GM18868 (cell line): ENCODE data around the gene PRTN3.
A peak's percentile ranks its signal among the peaks of the same experiment; 100 is the strongest.
"Not testable (repeated sequence)": the region's sequence is repeated elsewhere in the genome, so short reads cannot be mapped to it uniquely, and the experiment has no call there.

Source experiments
- ATAC-seq: cut with Tn5 transposase; IDR thresholded peaks from one replicate; pipeline ENCODE4 v1.9.1; 2021; ENCODE audit warnings: mild to moderate bottlenecking, moderate library complexity; ENCODE audit not compliant: unreplicated experiment

PRTN3 gene

DNA sequence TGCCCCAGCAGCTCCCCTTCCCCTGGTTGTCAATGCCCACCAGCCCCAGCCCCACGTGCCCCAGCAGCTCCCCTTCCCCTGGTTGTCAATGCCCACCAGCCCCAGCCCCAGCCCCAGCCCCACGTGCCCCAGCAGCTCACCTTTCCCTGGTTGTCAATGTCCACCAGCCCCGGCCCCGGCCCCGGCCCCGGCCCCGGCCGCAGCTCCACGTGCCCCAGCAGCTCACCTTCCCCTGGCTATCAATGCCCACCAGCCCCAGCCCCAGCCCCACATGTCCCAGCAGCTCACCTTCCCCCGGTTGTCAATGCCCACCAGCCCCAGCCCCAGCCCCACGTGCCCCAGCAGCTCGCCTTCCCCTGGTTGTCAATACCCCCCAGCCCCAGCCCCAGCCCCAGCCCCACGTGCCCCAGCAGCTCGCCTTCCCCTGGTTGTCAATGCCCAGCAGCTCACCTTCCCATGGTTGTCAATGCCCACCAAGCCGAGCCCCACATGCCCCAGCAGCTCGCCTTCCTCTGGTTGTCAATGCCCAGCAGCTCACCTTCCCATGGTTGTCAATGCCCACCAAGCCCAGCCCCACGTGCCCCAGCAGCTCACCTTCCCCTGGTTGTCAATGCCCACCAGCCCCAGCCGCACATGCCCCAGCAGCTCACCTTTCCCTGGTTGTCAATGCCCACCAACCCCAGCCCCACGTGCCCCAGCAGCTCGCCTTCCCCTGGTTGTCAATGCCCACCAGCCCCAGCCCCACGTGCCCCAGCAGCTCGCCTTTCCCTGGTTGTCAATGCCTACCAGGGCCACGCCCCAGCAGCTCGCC, 38.2 kb downstream of the PRTN3 start:
- ATAC-seq, result not testable (repeated sequence)

DNA sequence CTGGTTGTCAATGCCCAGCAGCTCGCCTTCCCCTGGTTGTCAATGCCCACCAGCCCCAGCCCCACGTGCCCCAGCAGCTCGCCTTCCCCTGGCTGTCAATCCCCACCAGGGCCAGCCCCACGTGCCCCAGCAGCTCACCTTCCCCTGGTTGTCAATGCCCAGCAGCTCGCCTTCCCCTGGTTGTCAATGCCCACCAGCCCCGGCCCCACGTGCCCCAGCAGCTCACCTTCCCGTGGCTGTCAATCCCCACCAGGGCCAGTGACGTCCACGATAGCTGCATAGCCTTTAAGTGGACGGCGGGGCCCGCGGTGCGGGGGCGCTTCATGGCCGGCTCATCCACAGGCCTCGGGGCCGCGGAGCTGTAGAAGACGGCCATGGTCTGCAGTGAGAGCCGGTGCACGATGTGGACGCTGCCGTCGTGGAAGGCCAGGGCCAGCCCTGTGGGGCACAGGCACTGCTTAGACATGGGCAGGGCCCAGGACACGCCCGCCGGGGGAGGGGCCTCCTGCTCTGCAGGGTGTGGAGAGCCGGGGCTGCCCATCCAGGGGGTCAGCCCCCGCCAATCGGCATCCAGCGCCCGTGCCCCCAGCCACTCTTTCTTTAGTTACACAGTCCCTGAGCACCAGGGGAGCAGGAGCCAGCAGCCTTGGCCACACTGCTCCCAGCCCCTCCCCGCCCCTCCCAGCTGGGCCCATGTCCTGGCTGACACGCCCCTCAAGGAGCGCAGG, 39.1 kb downstream of the PRTN3 start:
- ATAC-seq, result no peak

DNA sequence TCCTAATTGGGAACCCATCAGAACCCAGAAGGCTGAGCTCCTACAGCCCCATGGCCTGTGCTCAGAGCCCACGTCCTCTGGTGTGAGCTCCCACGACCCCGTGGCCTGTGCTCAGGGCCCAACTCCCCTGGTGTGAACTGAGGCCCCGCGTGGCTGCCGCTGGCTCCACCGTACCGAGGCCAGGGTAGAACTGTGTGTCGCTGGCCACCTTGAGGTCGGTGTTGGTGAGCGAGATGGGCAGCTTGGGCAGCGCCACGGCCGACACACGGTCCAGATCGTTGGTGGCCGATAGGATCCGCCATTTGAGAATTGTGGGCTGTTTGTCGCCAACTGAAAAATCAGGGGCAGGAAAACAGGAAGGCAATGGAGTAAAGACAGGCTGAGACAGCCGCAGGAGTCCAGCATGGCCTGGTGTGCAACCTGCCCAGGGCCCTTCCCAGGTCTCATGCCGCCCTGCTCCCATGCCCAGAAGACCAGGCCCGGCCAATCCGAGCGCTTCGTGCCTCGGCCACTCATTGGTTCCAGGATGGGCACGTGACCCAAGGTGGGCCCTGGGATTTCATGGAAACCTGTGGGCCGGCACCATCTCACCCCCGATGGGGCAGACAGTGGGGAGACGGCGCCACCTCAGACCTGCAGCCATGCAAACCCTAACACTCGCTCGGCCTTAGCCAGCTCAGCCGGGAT, 40.7 kb downstream of the PRTN3 start:
- no peak for ATAC-seq

DNA sequence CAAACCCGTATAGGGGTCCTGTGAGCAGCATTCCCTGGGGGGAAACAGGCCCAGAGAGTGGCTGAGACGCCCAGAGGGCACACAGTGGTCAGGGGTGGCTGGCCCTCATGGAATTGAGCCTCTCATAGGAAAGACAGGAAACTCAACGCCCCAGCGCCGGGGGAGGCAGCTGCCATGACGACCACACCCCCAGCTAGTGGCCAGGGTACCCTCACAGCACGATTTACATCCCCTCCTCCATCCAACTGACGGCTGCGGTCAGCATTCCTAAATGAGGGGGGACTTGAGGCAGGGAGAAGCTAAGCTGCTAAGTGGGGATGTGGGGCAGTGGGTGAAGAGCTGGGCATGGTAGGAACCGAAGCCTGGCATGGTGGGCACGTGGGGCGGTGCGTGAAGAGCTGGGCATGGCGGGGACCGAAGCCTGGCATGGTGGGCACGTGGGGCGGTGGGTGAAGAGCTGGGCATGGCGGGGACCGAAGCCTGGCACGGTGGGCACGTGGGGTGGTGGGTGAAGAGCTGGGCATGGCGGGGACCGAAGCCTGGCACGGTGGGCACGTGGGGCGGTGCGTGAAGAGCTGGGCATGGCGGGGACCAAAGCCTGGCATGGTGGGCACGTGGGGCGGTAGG, 42.2 kb downstream of the PRTN3 start:
- no peak for ATAC-seq

DNA sequence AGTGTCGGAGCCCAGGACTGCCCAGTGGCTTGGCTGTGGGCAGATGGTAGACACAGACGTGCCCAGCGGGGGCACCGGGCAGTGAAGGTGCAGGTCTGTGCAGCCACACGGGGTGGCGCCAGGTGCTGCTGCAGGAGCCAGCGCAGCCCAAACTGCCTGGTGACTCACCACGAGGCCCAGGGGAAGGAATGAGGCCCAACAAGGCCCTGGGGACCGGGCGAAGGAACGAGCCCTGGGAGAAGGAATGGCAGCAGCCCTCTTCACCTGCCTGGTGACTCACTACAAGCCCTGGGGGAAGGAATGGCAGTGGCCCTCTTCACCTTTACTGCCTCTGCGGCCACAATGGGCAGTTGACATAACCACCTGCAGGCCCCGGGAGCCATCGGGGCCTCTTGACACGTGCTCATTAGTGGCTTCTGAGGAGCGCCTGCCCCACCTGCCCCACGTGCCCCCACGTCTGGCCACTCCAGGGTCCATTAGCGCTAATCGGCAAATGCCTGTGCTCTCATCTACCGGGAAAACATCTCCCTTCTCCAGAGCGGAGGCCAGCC, 42.9 kb downstream of the PRTN3 start:
- ATAC-seq, result no peak

DNA sequence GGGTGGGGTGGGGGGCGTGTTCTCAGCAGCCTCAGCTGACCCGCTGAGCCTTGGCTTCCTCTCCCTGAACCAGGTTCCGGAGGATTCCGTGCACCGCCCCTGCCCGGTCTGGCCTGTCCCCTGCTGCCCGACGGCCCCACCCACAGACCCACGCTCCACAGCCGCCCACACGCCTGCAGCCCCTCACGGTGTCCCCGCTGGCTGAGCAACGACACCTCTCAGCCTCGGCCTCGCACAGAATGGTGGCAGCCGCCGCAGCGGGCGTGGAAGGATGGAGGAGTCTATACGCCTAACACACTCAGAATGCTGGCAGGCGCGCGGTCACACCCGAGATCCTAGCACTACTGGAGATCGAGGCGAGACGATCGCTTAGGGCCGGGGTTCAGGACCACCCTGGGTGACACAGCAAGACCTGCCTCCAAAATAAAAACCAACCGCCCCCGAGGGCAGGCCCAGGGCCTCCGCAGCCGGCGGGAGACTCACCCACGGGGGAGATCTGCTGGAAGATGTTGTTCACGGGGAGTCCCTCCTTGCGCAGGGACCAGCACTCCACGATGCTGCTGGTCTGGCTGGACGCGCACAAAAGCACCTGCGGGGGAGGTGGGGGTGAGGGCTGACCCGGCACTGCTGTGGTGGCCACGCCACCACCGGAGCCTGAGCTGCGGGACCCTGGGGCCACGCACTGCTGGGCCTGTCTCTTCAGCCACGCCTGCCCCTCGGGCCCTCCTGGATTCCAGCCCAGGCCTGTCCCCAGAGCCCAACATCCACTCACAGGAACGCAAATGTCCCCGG, 43.8 kb downstream of the PRTN3 start:
- no peak for ATAC-seq

DNA sequence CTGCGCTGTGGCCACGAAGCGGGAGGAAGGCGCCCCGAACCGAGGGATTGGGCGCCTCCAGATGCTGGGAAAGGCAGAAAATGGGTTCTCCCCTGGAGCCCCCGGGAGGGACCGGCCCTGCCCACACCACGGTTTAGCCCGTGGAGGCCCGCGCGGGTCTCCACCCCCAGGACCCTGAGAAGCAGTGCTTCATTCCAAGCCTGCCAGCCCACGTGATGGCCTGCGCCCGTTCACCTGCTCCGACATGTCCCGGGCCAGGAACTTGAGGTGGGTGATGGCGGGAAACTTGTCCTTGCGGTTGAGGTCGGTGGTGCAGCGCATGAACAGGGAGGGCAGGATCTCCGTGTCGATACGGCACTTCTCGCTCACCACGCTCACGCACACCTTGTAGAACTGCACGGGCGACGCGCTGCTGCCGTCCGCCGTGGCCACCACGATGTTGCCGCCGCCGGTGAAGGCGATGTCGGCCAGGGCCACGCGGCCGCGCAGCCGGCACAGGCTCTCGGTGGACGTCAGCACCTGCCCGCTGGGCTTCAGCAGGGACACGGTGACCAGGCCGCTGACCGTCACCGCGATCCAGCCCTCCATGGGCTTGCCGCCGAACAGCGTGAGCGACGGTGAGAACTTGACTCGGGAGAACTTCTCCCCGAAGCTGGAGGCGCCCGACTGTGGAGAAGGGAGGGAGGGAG, 44.9 kb downstream of the PRTN3 start:
- no peak for ATAC-seq

DNA sequence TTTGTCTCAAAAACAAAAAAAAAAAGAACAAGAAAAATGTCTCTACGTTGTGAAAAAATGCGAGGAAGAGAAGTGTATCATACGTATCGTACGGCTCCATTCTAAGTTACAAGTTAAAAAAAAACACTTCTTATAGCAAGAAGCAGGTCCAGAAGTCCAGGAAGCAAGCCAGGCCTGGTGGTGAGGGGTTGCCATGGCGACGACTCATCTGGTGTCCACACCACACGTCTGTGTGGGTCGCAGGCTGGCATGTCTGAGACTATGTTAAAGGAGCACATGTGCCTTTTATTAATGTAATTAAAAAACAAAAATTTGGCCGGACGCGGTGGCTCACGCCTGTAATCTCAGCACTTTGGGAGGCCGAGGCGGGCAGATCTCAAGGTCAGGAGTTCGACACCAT, 46.3 kb downstream of the PRTN3 start:
- ATAC-seq, result no peak

DNA sequence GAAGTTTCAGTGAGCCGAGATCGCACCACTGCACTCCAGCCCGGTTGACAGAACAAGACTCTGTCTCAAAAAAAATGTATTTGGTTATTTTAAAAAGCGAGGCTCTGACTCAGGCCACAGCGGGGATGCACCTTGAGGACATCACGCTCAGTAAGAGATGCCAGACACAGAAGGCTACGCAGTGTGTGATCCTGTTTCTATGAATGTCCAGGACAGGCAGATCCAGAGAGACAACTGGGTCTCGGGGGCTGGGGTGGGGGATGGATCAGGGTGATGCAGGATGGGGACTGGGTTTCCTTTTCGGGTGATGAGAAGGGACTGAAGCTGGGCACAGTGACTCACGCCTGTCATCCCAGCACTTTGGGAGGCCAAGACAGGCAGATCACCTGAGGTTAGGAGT, 46.8 kb downstream of the PRTN3 start:
- ATAC-seq, result no peak

DNA sequence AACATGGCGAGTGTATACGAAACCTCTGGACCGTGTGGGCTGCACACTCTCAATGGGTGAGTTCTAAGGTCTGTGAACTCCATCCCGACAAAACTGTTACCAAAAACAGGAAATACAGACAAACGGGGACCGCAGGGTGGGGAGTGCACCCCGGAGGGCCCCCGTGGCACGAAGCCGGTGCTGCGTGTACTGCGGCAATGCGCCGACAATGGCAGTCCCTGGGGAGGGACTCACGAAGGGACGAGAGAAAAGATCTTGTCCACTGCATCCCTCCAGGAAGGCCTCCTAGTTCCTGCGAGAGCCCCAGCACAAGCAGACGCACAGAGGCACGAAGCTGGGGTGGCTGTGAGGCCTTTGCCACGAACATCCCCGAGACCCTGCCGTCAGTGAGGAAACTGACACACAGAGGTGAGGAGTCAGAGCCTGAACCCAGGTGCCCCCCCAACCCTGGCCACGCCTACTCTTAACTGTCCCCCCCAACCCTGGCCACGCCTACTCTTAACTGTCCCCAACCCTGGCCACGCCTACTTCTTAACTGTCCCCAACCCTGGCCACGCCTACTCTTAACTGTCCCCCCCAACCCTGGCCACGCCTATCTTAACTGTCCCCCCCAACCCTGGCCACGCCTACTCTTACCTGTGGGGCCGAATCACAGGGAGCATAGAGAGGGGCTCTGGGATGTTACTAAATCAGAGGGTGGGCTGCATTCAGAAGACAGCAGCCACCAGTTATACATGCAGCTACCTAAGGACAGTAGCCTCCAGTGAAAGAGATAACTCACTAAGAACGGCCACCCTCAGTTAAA, 48.0 kb downstream of the PRTN3 start:
- no peak for ATAC-seq

DNA sequence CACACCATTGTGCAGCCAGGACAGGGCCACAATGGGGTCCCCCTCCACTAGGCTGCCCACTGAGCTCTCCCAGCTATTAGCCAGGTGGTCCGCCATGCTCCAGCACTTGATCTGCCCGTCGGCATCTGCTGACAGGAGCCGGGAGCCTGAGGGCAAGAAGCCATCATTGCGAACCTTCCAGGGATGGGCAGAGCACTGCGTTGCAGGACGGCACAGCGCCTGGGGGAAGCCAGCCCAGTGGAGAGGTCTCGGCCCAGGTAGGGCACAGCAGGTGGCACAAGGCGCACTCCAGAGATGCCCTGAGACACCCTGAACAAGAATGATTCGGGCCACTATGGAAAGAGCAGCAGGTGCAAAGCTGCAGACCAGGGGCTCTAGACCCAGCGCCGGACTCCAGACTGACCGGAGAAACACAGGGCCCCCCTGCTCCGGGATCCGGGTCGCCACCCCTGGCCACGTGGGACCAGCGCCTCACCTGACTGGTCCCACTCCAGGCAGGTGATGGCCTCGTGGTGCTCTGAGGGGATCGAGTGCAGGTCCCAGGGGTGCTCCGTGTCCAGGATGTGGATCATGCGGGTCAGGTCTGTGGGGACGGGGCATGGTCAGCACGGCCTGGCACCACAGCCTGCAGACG, 49.0 kb downstream of the PRTN3 start:
- ATAC-seq, result no peak

DNA sequence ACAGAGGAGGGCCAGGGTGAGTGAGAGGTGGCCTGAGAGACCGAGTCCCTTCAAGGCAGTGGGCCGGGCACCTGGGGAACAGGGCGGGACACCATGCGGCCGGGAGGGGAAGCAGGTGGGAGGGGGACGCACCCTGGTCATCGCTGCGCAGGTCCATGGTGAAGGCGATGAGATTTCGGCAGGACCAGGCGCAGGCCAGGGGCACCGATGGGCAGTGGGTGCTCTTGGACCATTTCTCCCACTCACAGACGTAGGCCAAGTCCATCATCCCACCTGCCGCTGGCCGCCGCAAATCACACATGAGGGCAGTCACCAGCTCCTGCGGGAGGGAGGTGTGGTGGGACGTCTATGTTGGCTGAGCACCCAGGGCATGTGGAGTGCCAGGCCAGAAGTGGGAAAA, 50.0 kb downstream of the PRTN3 start:
- no peak for ATAC-seq

DNA sequence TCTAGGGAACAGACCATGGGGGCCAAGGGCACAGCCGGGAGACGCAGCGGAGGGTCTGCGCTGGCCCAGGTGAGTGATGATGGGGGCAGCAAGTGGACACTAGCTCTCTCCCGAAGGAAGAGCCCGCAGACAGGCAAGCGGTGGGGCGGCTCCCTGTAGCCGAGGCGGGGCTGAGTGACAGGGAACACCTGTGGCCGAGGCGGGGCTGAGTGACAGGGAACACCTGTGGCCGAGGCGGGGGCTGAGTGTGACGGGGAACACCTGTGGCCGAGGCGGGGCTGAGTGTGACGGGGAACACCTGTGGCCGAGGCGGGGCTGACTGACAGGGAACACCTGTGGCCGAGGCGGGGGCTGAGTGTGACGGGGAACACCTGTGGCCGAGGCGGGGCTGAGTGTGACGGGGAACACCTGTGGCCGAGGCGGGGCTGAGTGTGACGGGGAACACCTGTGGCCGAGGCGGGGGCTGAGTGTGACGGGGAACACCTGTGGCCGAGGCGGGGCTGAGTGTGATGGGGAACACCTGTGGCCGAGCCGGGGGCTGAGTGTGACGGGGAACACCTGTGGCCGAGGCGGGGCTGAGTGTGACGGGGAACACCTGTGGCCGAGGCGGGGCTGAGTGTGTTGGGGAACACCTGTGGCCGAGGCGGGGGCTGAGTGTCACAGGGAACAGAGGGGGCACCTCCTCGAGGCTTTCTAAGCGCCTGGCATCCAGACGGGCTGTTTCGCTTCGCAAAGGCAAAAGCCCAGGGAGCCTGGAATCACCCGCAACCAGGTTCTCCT, 50.8 kb downstream of the PRTN3 start:
- ATAC-seq, result not testable (repeated sequence)

DNA sequence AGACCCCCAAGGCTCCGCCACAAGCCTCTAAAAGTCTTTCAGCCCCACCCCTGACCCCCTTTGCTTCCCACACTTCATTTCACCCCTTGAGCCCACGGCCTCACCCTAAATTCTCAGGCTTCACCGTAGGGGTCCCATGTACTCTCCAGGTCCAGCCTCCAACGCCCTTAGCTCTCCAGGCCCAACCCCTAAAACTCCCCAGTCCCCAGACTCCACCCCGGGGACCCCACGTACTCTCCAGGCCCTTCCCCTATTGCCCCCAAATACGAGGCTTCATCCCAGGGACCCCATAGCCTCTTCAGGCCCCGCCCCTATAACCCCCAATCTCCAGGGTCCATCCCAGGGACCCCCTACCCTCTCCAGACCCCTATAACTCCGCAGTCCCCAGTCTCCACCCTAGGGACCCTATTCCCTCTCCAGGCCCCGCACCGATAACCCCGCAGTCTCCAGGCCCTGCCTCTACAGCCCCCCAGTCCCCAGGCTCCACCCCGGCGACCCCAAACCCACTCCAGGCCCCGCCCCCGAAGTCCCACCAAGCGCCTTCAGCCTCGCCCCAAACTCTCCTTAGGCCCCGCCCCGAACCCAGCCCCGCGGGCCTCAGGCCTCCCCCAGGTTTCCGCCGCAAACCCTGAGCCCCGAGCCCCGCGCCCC, 51.6 kb downstream of the PRTN3 start:
- peak; percentile 22 for ATAC-seq

DNA sequence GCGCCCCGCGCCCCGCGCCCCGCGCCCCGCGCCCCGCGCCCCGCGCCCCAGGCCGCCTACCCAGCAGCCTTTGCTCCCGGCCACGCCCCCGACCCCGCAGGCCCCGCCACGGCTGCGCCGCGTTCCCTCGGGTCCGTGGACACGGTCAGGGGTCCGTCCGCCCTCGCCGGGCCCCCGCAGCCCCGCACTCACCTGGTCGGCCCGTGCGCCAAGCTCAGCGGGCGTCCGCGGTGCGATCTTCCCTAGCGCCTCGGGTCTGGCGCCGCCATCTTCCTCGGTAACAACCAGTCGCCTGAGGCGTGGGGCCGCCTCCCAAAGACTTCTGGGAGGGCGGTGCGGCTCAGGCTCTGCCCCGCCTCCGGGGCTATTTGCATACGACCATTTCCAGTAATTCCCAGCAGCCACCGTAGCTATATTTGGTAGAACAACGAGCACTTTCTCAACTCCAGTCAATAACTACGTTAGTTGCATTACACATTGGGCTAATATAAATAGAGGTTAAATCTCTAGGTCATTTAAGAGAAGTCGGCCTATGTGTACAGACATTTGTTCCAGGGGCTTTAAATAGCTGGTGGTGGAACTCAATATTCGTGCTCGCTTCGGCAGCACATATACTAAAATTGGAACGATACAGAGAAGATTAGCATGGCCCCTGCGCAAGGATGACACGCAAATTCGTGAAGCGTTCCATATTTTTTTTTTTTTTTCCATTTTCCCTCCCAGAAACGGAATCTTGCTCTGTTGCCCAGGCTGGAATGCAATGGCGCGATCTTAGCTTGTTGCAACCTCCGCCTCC, 52.3 kb downstream of the PRTN3 start, which contains the start of the genes MED16 and RNU6-9:
TSS of gene MED16 (minus strand) at position 294 of the 796 bp plus-strand sequence. CDS start 2,056 bp downstream, outside the sequence.
TSS of gene RNU6-9 (plus strand) at position 591 of the 796 bp plus-strand sequence.
- ATAC-seq, result peak; percentile 72

DNA sequence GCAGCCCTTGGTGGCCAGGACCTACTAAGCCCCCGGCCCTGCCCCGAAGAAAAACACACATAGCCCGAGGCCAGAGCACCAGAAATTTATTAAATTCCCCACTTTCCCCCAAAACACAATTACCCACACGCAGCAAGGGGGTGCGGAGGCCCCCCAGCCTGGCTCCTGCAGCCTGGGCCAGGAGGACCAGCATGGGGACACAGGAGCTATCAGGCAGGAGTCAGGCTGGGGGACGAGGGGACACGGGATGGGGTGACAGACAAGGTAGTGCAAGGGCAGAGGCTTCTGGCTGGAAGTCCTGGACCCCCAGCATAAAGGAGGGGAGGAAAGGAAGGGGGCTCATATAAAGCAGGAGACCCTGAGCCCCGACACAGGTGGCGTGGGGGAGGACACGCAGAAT, 55.6 kb downstream of the PRTN3 start:
- no peak for ATAC-seq
